GM19240 (cell line): ENCODE results near the gene TEX47.

ENCODE experiments used
- DNase-seq: peaks from one replicate; pipeline ENCODE4 v3.0.0; 2011; ENCODE audit warnings: low spot score; ENCODE audit not compliant: insufficient read length

Gene TEX47

GRCh38 chr7:88795553-88795952 is at the start of gene TEX47:
Gene TEX47, minus strand, starts transcription at chr7:88795737. Its CDS starts 795 bp downstream, at chr7:88794942.
- no peak for DNase-seq

- no peak for DNase-seq
Observed at GRCh38 chr7:88845091-88845490, 49.6 kb upstream of the TEX47 start.

- DNase-seq = no peak
Observed at GRCh38 chr7:88842201-88842600, 46.7 kb upstream of the TEX47 start.

GRCh38 chr7:88835147-88835728 is 39.7 kb upstream of the TEX47 start:
- peak; percentile 6 for DNase-seq

- no peak for DNase-seq
Observed at GRCh38 chr7:88826222-88826621, 30.7 kb upstream of the TEX47 start.

GRCh38 chr7:88818552-88818951 is 23.0 kb upstream of the TEX47 start:
- DNase-seq = no peak

GRCh38 chr7:88806280-88807037 is 10.9 kb upstream of the TEX47 start:
- DNase-seq = no peak

GRCh38 chr7:88801046-88801445 is 5.5 kb upstream of the TEX47 start:
- no peak for DNase-seq

- DNase-seq = no peak
Observed at GRCh38 chr7:88792361-88792760, 3.2 kb downstream of the TEX47 start.

- DNase-seq = no peak
Observed at GRCh38 chr7:88791891-88792290, 3.6 kb downstream of the TEX47 start.

GRCh38 chr7:88789480-88790064 is 6.0 kb downstream of the TEX47 start:
- DNase-seq = no peak

- DNase-seq = no peak
Observed at GRCh38 chr7:88787777-88788176, 7.8 kb downstream of the TEX47 start.

- DNase-seq = no peak
Observed at GRCh38 chr7:88775838-88776237, 19.7 kb downstream of the TEX47 start.

GRCh38 chr7:88772776-88773175 is 22.8 kb downstream of the TEX47 start:
- DNase-seq = no peak

GRCh38 chr7:88771417-88771816 is 24.1 kb downstream of the TEX47 start:
- DNase-seq = no peak

- no peak for DNase-seq
Observed at GRCh38 chr7:88761779-88762178, 33.8 kb downstream of the TEX47 start.

GRCh38 chr7:88760136-88760515 is 35.4 kb downstream of the TEX47 start:
- DNase-seq = no peak

- DNase-seq = no peak
Observed at GRCh38 chr7:88759230-88760135, 36.1 kb downstream of the TEX47 start, which contains the start of gene ZNF804B. Gene ZNF804B, plus strand, starts transcription at chr7:88759700. Its CDS starts 277 bp downstream, at chr7:88759977.

GRCh38 chr7:88758381-88759229 is 36.9 kb downstream of the TEX47 start:
- DNase-seq = no peak

- DNase-seq = no peak
Observed at GRCh38 chr7:88757371-88757770, 38.2 kb downstream of the TEX47 start.

- DNase-seq = no peak
Observed at GRCh38 chr7:88756802-88757201, 38.7 kb downstream of the TEX47 start.
